T-helper 2 cell treated with Interferon-gamma antibody and Interleukin-4, amounts not matched to agents 100 ng/mL and 5 ng/mL, for 36 hours (primary cell): ENCODE measurements around the gene SHOX. TPM values are rescaled to one million over a fixed set of nuclear protein-coding genes. Genes with fewer than 3 reads are reported as not detected.
"Not testable (repeated sequence)": the region's sequence is repeated elsewhere in the genome, so short reads cannot be mapped to it uniquely, and the experiment has no call there.

Experiments
- intact Hi-C: fragments of 100-400 bp; cut with micrococcal nuclease; formaldehyde crosslinking; loops from one replicate; pipeline ENCODE4 v1.15.1; 2023
- total RNA-seq: library from RNA; stranded (reverse); gene quantifications from 2 replicates; pipeline ENCODE4 v1.2.3, GENCODE V29; 2022

SHOX gene
- total RNA-seq = not detected in 2 replicates

DNA sequence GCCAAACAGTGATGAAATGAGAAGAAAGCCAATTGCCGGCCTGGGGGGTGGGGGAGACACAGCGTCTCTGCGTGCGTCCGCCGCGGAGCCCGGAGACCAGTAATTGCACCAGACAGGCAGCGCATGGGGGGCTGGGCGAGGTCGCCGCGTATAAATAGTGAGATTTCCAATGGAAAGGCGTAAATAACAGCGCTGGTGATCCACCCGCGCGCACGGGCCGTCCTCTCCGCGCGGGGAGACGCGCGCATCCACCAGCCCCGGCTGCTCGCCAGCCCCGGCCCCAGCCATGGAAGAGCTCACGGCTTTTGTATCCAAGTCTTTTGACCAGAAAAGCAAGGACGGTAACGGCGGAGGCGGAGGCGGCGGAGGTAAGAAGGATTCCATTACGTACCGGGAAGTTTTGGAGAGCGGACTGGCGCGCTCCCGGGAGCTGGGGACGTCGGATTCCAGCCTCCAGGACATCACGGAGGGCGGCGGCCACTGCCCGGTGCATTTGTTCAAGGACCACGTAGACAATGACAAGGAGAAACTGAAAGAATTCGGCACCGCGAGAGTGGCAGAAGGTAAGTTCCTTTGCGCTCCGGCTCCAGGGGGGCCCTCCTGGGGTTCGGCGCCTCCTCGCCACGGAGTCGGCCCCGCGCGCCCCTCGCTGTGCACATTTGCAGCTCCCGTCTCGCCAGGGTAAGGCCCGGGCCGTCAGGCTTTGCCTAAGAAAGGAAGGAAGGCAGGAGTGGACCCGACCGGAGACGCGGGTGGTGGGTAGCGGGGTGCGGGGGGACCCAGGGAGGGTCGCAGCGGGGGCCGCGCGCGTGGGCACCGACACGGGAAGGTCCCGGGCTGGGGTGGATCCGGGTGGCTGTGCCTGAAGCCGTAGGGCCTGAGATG, at the start of gene SHOX:
TSS of gene SHOX (plus strand) at position 180 of the 885 bp plus-strand sequence. CDS start at position 287, 107 bp downstream.
- intact Hi-C loops = no loop called here

DNA sequence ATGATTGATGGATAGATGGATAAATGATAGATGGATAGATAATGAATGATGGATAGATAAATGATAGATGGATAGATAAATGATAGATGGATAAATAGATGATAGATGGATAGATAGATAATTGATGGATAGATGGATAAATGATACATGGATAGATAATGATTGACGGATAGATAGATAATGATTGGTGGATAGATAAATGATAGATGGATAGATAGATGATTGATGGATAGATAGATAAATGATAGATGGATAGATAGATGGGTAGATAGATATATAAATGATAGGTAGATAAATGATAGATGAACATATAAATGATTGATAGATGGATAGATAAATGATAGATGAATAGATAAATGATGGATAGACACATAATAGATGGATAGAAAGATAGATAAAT, 49.5 kb upstream of the SHOX start:
- intact Hi-C loops = no loop called here

DNA sequence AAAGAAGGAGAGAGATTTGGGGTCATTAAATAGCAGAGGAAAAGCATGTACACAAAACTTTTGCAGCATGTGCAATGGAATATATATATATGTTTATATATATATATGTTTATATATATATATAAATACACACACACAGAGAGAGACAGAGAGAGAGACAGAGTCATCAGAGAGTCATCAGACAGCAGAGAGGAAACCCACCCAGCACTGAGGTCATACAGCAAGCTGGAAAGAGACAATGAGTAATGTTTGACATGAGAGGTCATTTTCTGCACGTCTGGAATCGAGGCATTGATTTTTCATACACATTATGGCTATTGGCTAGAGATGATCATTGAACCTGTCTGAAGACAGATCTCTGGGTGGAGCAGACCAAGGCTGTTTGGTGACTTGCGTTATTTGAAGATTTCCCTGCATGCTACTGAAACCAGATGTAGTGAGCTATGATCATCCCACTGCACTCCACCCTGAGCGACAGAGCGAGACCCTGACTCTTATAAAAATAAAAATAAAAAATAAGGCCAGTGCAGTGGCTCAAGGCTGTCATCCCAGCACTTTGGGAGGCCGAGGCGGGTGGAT, 48.8 kb upstream of the SHOX start:
- intact Hi-C loops = no loop called here

DNA sequence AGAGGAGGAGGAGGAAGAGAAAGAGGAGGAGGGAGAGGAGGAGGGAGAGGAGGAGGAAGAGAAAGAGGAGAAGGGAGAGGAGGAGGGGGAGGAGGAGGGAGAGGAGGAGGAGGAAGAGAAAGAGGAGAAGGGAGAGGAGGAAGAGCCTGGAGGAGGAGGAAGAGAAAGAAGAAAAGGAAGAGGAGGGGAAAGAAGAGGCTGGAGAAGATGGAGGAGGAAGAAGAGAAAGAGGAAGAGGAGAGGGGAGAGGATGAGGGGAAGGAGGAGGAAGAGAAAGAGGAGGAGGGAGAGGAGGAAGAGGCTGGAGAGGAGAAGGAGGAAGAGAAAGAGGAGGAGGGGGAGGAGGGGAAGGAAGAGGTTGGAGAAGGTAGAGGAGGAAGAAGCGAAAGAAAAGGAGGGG, 46.0 kb upstream of the SHOX start:
- intact Hi-C loops = no loop called here

DNA sequence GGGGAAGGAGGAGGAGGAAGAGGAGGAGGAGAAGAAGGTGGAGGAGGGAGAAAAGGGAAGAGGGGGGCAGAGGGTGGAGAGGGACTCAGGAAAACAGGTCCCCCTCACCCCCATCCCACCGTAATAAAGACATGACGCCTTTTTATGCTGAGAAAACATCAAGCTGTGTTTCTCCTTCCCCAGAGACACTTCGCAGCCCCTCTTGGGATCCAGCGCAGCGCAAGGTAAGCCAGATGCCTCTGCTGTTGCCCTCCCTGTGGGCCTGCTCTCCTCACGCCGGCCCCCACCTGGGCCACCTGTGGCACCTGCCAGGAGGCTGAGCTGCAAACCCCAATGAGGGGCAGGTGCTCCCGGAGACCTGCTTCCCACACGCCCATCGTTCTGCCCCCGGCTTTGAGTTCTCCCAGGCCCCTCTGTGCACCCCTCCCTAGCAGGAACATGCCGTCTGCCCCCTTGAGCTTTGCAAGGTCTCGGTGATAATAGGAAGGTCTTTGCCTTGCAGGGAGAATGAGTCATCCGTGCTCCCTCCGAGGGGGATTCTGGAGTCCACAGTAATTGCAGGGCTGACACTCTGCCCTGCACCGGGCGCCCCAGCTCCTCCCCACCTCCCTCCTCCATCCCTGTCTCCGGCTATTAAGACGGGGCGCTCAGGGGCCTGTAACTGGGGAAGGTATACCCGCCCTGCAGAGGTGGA, 45.3 kb upstream of the SHOX start:
- intact Hi-C loops = no loop called here

DNA sequence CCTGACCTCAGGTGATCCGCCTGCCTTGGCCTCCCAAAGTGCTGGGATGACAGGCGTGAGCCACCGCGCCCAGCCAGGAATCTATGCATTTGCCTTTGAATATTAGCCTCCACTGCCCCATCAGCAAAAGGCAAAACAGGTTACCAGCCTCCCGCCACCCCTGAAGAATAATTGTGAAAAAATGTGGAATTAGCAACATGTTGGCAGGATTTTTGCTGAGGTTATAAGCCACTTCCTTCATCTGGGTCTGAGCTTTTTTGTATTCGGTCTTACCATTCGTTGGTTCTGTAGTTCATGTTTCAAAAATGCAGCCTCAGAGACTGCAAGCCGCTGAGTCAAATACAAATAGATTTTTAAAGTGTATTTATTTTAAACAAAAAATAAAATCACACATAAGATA, 44.2 kb upstream of the SHOX start:
- intact Hi-C loops = no loop called here

DNA sequence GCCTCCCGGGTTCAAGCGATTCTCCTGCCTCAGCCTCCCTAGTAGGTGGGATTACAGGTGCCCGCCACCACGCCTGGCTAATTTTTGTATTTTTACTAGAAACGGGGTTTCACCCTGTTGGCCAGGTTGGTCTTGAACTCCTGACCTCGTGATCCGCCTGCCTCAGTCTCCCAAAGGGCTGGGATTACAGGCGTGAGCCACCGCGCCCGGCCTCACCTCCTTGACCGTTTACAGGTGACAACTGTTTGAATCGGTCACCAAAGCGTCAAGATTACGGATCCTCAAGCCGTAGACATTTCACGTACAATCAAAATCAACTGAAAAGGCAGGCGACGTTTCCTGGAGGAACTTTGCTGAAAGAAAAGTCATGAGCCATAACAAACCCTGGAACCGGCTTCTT, 41.3 kb upstream of the SHOX start:
- intact Hi-C loops = not testable (repeated sequence)

DNA sequence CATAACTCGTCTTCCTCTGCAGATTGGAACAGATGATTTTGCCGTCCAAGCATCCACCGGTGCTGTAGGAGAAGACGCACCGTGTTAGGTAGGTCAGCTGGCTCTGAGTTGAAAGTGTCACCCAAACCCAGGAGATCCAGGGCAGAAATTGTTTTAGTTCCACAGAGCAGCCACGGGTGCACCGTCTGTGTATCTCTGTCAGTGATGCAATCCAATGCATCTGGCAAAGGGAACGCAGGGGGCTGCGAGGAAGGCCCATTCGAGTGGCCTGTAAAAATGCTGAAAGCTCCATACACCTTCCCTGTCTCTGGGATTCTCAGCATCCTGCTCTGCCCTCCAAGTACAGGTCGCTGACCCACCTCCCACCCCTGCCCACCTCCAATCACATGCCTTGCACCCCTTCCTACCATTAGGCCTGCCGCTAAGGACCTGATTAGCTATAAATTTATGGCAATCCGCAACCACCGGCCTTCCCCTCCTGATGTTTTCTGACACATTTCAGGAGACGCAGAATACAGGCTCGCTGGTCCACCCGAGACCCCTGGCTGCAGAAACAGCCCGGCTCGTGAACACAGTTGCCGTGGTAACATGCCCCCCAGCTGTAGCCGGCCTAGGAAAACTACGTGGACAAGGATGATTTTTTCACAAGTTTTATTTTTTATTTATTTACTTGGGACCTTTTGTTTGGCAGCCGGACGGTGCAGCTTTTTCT, 39.7 kb upstream of the SHOX start:
- intact Hi-C loops = no loop called here

DNA sequence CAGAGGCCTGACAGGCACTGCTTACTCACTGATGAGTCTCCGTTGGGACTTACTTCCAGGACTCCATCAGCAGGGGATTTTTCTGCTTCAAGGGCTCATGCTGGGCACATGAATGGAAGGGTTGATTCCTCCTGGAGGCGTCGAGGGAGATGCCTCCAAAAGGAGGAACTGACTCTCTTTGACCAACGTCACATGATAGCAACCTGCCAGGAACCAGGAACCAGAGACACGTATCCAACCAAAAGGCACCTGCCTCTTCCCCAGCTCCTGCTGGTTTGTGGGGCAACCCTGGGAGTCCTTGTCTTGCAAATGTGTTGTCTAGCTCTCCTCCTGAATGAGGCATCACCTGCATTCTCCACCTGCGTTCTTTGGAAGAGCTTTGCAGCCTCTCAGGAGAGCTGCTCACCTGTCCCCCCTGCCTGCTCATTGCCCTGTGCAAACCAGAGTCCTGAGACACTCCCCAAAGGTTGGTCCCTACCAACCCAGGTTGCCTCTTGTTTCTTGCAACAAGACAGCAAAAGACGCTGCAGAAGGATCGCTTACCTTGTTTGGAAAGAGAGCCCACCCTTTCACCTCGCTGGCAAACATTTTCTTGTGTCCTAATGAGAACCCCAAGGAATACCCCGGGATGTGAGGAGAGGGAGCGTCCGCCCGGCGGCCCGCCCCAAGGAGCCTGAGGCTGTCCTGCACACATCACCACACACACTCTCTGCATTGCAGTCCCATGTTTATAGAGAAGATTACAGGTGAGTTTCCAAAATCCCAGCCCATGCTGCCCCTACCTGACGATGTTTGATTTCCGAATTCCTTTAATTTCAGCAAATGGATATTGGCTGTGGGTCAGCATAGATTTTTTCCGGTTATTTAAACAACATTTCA, 30.5 kb upstream of the SHOX start:
- intact Hi-C loops = no loop called here

DNA sequence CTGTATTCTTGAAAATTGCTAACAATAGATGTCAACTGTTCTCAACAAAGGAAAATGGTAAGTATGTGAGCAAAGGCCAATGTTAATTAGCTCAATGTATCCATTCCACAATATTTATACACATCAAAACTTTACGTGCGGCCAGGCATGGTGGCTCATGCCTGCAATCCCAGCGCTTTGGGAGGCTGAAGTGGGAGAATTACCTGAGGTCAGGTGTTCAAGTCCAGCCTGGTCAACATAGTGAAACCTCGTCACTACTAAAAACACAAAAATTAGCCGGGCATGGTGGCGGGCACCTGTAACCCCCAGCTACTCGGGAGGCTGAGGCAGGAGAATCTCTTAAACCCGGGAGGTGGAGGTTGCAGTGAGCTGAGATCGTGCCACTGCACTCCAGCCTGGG, 27.6 kb upstream of the SHOX start:
- intact Hi-C loops = not testable (repeated sequence)

DNA sequence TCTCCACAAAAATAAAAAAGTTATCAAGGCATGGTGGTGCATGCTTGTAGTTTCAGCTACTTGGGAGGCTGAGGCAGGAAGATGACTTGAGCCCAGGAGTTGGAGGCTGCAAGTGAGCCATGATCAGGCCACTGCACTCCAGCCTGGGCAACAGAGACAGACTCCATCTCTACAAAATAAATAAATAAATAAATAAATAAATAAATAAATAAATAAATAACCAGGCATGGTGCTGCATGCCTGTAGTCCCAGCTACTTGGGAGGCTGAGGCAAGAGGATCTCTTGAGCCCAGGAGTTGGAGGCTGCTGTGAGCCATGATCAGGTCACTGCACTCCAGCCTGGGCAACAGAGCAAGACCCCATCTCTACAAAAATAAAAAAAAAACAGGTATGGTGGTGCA, 26.0 kb upstream of the SHOX start:
- intact Hi-C loops = not testable (repeated sequence)

DNA sequence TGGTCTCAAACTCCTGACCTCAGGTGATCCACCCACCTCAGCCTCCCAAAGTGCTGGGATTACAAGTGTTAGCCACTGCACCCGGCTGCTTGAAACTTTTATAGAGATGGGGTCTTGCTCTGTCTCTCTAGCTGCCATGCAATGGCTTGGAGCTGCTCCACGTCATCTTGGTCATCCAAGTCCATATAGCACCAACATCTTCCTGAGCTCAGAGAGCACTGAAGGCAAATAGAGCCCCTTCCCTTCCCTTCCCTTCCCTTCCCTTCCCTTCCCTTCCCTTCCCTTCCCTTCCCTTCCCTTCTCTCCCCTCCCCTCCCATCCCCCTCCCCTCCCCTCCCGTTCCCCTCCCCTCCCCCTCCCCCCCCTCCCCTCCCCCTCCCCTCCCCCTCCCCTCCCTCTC, 22.5 kb upstream of the SHOX start:
- intact Hi-C loops = not testable (repeated sequence)

DNA sequence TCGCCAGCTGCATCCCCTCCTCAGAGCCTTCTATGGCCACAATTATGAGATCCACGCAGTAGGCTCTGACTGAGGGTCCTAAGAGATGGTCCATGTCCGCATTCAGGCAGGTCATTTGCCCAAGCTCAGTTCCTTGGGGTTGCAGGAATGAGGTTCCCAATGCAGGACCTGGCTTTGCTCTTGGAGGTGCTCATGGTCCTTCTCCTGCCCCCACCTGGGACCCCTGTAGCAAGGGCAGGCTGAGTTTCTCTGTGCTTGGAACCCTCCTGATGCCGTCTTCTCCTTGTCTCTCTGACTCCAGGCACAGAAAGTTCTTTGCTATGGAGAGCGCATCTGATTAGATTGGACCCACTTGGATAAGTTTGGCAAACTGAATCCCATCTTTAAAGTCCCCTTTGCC, 16.5 kb upstream of the SHOX start:
- intact Hi-C loops = no loop called here

DNA sequence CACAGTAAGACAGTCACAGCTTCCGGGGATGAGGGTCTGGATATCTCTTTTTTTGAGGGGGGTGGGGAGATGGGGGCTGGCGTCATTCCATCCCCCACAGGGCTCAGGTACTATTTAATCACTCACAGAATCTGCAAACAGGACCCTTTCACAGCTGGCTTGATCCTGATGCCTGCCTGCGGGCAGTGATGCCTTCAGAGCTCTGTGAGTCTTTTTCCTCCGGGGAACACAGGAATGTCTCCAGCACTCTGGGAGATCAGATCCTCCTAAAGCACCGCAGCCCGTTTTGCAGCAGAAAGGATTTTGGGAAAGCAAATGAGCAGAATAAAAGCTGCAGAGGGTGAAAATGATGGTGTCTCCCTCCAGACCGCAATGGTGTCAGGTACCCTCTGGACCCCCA, 13.2 kb upstream of the SHOX start:
- intact Hi-C loops = no loop called here

DNA sequence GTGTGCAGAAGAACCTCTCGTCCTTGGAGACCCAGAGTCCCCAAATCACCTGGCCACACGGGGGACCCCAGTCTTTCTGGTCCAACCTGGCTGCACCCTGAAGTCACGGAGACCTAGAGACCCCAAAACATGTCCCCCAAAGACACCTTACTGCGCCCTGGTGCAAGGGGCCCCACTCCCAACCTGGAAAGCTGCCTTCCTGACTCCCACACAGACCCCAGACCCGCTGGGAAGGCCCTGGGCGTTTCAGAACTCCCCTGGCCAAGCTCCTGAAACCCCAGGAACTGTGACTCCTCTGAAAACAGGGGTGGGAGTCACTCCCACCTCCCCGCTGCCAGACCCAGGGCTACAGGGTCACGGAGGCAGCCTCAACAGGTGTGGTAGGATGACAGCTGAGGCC, 12.7 kb upstream of the SHOX start:
- intact Hi-C loops = no loop called here

DNA sequence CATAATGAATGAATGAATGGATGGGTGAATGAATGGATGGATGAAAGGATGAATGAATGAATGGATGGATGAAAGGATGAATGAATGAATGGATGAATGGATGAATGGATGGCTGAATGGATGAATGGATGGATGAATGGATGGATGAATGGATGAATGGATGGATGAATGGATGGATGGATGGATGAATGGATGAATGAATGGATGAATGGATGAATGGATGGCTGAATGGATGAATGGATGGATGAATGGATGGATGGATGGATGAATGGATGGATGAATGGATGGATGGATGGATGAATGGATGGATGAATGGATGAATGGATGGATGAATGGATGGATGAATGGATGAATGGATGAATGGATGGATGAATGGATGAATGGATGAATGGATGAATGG, 12.3 kb upstream of the SHOX start:
- intact Hi-C loops = not testable (repeated sequence)

DNA sequence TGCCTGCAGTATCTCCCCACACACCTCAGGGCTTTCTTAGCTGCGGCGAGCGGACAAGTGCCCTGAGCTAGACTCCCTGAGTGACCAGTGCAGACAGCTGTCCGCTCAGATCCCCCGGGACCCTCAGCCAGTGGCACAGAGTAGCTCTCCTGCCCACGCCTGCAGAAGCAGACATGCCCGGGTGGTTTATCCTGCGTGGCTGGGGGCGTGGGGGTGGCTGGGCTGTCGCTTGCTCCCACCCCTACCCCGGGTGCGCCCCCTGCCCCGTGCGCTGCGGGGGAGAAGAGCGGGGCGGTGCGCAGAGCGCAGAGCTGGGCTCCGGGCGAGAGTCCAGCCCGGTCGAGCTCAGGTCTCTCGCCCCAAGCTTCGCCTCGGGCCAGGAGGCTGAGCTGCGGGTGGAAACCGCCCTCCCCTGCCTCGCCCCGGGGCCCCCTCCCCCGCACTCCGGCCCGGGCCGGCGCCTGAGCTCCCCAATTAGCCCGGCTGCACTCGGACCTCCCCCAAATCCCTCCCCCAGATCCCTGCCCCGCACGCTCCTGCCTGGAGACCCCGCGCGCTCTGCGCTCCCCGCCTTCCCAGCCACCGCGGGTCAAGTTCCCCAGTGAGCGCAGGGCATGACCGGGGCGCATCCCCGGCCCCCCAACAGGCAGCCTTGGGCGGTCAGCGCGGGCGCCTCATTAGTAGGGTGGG, 11.7 kb upstream of the SHOX start:
- intact Hi-C loops = no loop called here

DNA sequence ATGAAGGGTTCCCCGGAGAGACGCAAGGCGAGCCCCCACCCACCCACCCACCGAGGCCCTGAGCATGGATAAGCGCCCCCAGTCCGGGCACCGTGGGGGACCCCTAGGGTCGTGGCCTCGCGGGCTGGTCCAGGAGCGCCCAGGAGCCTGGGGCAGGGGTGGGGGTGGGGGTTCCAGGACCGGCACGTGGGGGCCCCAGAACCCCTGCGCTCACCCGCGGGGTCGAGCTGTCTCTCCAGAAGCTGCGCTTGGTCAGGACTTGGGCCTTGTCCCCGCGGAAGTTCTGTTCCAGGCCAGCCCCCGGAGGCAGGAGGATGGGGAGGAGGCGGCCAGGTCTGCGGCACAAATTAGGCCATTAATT, 11.2 kb upstream of the SHOX start:
- intact Hi-C loops = no loop called here

DNA sequence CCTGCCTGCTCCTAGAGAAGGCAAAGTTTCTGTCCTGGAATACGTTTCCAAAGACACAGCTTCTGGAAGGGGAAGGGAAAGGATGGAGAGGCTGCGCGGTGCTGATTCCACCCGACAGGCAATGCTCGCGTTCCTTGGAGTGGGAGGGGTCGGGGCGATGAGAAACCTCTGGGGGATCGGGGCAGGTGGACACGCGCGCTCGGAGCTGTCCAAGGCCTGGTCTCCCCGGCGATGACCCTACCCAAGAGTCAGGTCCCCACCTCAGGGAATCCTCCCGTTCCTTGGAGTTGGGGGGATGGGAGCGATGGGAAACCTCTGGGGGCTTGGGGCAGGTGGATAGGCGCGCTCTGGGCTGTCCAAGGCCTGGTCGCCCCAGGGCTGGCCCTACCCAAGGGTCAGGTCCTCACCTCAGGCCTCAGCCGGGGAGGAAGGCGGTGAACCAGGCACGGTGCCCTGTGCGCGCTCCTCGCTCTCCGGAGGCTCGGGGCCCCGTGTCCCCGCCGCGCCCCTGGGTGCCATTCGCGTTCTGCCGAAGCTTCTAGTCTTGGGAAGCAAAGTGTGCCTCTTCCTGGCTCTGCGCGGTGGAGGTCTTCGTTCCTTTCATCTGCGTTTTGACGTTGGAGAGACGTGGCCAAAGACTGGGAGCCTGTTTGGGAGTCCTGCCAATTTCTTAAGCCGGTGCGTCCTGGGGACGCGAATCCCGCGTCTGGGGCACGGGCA, 10.6 kb upstream of the SHOX start:
- intact Hi-C loops = no loop called here
